Esophagus squamous epithelium (tissue), 5 donors: ENCODE results near the gene ACP7. TPM values are rescaled to one million over a fixed set of nuclear protein-coding genes. Genes with fewer than 3 reads are reported as not detected.

ENCODE experiments used
- DNase-seq: peaks from one replicate; lab custom pipeline; 2025; lab: John Stamatoyannopoulos, UW
- H3K27ac ChIP-seq, 4 donors: fragments of 200-600 bp; sonication (generic); one replicate each; pipeline ENCODE4 v1.5.1; 2016 to 2019; ENCODE audit warnings: mild to moderate bottlenecking in 1 of 4
- H3K27me3 ChIP-seq, 4 donors: fragments of 200-600 bp; sonication (generic); 1 replicate in 3 of 4; 2 replicates in 1 of 4; pipeline versions ENCODE4 v1.5.1 to v1.6.0; 2017 to 2021; ENCODE audit warnings: antibody characterized with exemption in 1 of 4
- H3K36me3 ChIP-seq, 3 donors: fragments of 200-600 bp; sonication (generic); one replicate each; pipeline ENCODE4 v1.5.1; 2016 to 2019
- H3K4me1 ChIP-seq, 3 donors: fragments of 200-600 bp; sonication (generic); one replicate each; pipeline ENCODE4 v1.5.1; 2017 to 2019
- H3K4me3 ChIP-seq, 4 donors: fragments of 200-600 bp; sonication (generic); 1 replicate in 3 of 4; 2 replicates in 1 of 4; pipeline ENCODE4 v1.5.1; 2016 to 2019; ENCODE audit warnings: mild to moderate bottlenecking in 2 of 4, moderate library complexity in 1 of 4
- H3K9me3 ChIP-seq, 3 donors: fragments of 200-600 bp; sonication (generic); one replicate each; pipeline ENCODE4 v1.5.1; 2016 to 2019
- CTCF ChIP-seq, 6 experiments: fragments of 450-650 bp in 4 of 6; fragments of 200-600 bp in 2 of 6; sonication (generic) in 2 of 6; IDR thresholded peaks; one replicate each; pipeline ENCODE4 v1.5.1; 2016 to 2019; ENCODE audit warnings: antibody characterized with exemption in 6 of 6, mild to moderate bottlenecking in 4 of 6, moderate library complexity in 4 of 6
- POLR2A ChIP-seq, 4 donors: fragments of 450-650 bp; IDR thresholded peaks; one replicate each; pipeline ENCODE4 v1.6.1; 2017; ENCODE audit warnings: antibody characterized with exemption in 4 of 4, mild to moderate bottlenecking in 4 of 4, moderate library complexity in 3 of 4
- WGBS, 2 donors: methylation state at CpG; one replicate each; pipeline ENCODE4 v1.1.5; 2018; 5-methylcytosine and 5-hydroxymethylcytosine counted together
- intact Hi-C: fragments of 100-400 bp; cut with DNase I; formaldehyde crosslinking; loops from one replicate; pipeline ENCODE4 v1.15.0; 2022
- total RNA-seq, 4 donors: library from RNA; depleted of rRNA; stranded (reverse); fragments of >200 nt; gene quantifications; one replicate each; pipeline ENCODE4 v1.1.0, GENCODE V29; 2016
- donor health status: DM: yes; HTN: yes; CAD: no.

ACP7 gene
- total RNA-seq, 4 donors from 2014 or later: 0.19 to 0.57 (median 0.40) TPM; not detected in 1

GRCh38 chr19:39127812-39128515, 43.8 kb downstream of the ACP7 start:
- no peaks in the 10 kb centered on the region for H3K36me3 ChIP-seq
- H3K4me3 ChIP-seq: peak overlapping the region in 1 of 4 donors; percentile 84
- H3K4me1 ChIP-seq: peaks cover 46 to 85% (median 47%) of the 10 kb centered on the region in 3 donors
- DNase-seq: no peak
- intact Hi-C loops: no loop called here
- peak overlapping the region; percentile 79 to 95 (median 90) for H3K27ac ChIP-seq
- no peaks in the 10 kb centered on the region for H3K9me3 ChIP-seq
- H3K27me3 ChIP-seq: no peaks in the 10 kb centered on the region
- WGBS, 2 donors: 76 to 80% methylated on average over 1 to 3 of the region's 9 CpGs
- TF ChIP-seq POLR2A (IDR thresholded peaks at IDR 0.05) (no peak), CTCF (IDR thresholded peaks at IDR 0.05) (no peak)

- Histone ChIP-seq H3K4me3 (no peak overlapping the region), H3K36me3 (no peaks in the 10 kb centered on the region), H3K9me3 (no peaks in the 10 kb centered on the region), H3K27me3 (no peaks in the 10 kb centered on the region), H3K27ac (peak overlapping the region in 3 of 4 donors; percentile 79 to 95 (median 92)), H3K4me1 (peaks cover 51 to 88% (median 52%) of the 10 kb centered on the region in 3 donors)
- DNase-seq: no peak
- TF ChIP-seq POLR2A (IDR thresholded peaks at IDR 0.05): no peak
- no peak for TF ChIP-seq CTCF (IDR thresholded peaks at IDR 0.05)
- intact Hi-C loops: no loop called here
- 34 to 42% methylated on average over 5 to 6 of the region's 6 CpGs for WGBS, 2 donors
These were observed 44.4 kb downstream of the ACP7 start for GRCh38 chr19:39128516-39129079.

GRCh38 chr19:39129116-39129515, 44.9 kb downstream of the ACP7 start:
- peaks cover 54 to 93% (median 55%) of the 10 kb centered on the region in 3 donors for H3K4me1 ChIP-seq
- WGBS, 2 donors: 96 to 100% methylated on average over 4 to 5 of the region's 11 CpGs
- intact Hi-C loops: no loop called here

GRCh38 chr19:39130337-39131254, 46.4 kb downstream of the ACP7 start:
- Histone ChIP-seq H3K4me1 (peaks cover 54 to 89% (median 55%) of the 10 kb centered on the region in 3 donors), H3K9me3 (no peaks in the 10 kb centered on the region), H3K36me3 (no peaks in the 10 kb centered on the region), H3K4me3 (peak overlapping the region in 2 of 4 donors; percentile 6 to 42), H3K27ac (peak overlapping the region; percentile 58 to 78 (median 73)), H3K27me3 (no peaks in the 10 kb centered on the region)
- no peak for TF ChIP-seq CTCF (IDR thresholded peaks at IDR 0.05)
- no peak for TF ChIP-seq POLR2A (IDR thresholded peaks at IDR 0.05)
- WGBS, 2 donors: 66 to 73% methylated on average over 18 to 22 of the region's 22 CpGs
- intact Hi-C loops: no loop called here
- no peak for DNase-seq

More at GRCh38 chr19:39129116-39129515, 44.9 kb downstream of the ACP7 start:
- no peak for DNase-seq
- Histone ChIP-seq H3K27ac (peak overlapping the region in 1 of 4 donors; percentile 95), H3K9me3 (no peaks in the 10 kb centered on the region), H3K4me3 (no peak overlapping the region), H3K27me3 (no peaks in the 10 kb centered on the region), H3K36me3 (no peaks in the 10 kb centered on the region)
- TF ChIP-seq POLR2A (IDR thresholded peaks at IDR 0.05) (no peak), CTCF (IDR thresholded peaks at IDR 0.05) (no peak)
